Stimulated activated CD8-positive, alpha-beta memory T cell treated with anti-CD3 and anti-CD28 coated beads, Interleukin-12 subunit alpha, Interleukin-12 subunit beta, amount 100 ng/mL, for 24 hours (primary cell): ENCODE data around the gene CCBE1.

Experiments used
- DNase-seq: peaks from one replicate; pipeline ENCODE4 v3.0.0-alpha.2; 2020; ENCODE audit errors: extremely low read depth

Gene CCBE1

GRCh38 chr18:59492756-59493421 lies 204.3 kb downstream of the CCBE1 start:
- no peak for DNase-seq

GRCh38 chr18:59488899-59489298 lies 208.3 kb downstream of the CCBE1 start:
- no peak for DNase-seq

GRCh38 chr18:59485382-59485781 lies 211.8 kb downstream of the CCBE1 start:
- no peak for DNase-seq

GRCh38 chr18:59484561-59485328 lies 212.5 kb downstream of the CCBE1 start:
- DNase-seq, result no peak

GRCh38 chr18:59484131-59484530 lies 213.1 kb downstream of the CCBE1 start:
- DNase-seq, result no peak

- DNase-seq, result no peak
Observed at GRCh38 chr18:59481436-59481835, 215.8 kb downstream of the CCBE1 start.

- no peak for DNase-seq
Observed at GRCh38 chr18:59479776-59480175, 217.4 kb downstream of the CCBE1 start.

- DNase-seq, result no peak
Observed at GRCh38 chr18:59478591-59478990, 218.6 kb downstream of the CCBE1 start.

- DNase-seq, result no peak
Observed at GRCh38 chr18:59477849-59478248, 219.4 kb downstream of the CCBE1 start.

GRCh38 chr18:59470561-59471121 lies 226.6 kb downstream of the CCBE1 start:
- DNase-seq, result no peak

- DNase-seq, result no peak
Observed at GRCh38 chr18:59469463-59470180, 227.6 kb downstream of the CCBE1 start.

- no peak for DNase-seq
Observed at GRCh38 chr18:59468821-59469220, 228.4 kb downstream of the CCBE1 start.

- no peak for DNase-seq
Observed at GRCh38 chr18:59467497-59467896, 229.7 kb downstream of the CCBE1 start.

- DNase-seq, result no peak
Observed at GRCh38 chr18:59466980-59467379, 230.2 kb downstream of the CCBE1 start.

- no peak for DNase-seq
Observed at GRCh38 chr18:59464486-59464885, 232.7 kb downstream of the CCBE1 start.

GRCh38 chr18:59461171-59461570 lies 236.1 kb downstream of the CCBE1 start:
- DNase-seq, result no peak

GRCh38 chr18:59460072-59460420 lies 237.2 kb downstream of the CCBE1 start:
- no peak for DNase-seq

GRCh38 chr18:59459369-59460071 lies 237.7 kb downstream of the CCBE1 start:
- no peak for DNase-seq

- DNase-seq, result no peak
Observed at GRCh38 chr18:59458575-59458974, 238.6 kb downstream of the CCBE1 start.

- DNase-seq, result no peak
Observed at GRCh38 chr18:59456657-59457056, 240.6 kb downstream of the CCBE1 start.

- DNase-seq, result no peak
Observed at GRCh38 chr18:59455728-59456276, 241.4 kb downstream of the CCBE1 start.
